GM18502 (cell line): Measurements from ENCODE around the gene CAMK1D.

Source experiments
- ATAC-seq: cut with Tn5 transposase; IDR thresholded peaks from one replicate; pipeline ENCODE4 v1.9.1; 2021; ENCODE audit warnings: mild to moderate bottlenecking; ENCODE audit not compliant: unreplicated experiment, poor library complexity

The CAMK1D gene

GRCh38 chr10:12822126-12822892 is 473.0 kb downstream of the CAMK1D start:
- no peak for ATAC-seq

GRCh38 chr10:12822893-12823170 is 473.5 kb downstream of the CAMK1D start:
- no peak for ATAC-seq

- no peak for ATAC-seq
These were observed 474.0 kb downstream of the CAMK1D start for GRCh38 chr10:12823328-12823727.

- no peak for ATAC-seq
These were observed 476.0 kb downstream of the CAMK1D start for GRCh38 chr10:12825260-12825849.

- no peak for ATAC-seq
These were observed 477.5 kb downstream of the CAMK1D start for GRCh38 chr10:12826800-12827372.

- ATAC-seq = no peak
These were observed 479.4 kb downstream of the CAMK1D start for GRCh38 chr10:12828736-12829135.

GRCh38 chr10:12829831-12830390 is 480.6 kb downstream of the CAMK1D start:
- ATAC-seq = no peak

GRCh38 chr10:12832096-12832495 is 482.7 kb downstream of the CAMK1D start:
- ATAC-seq = no peak

GRCh38 chr10:12833451-12833850 is 484.1 kb downstream of the CAMK1D start:
- ATAC-seq = no peak

GRCh38 chr10:12834116-12834665 is 484.8 kb downstream of the CAMK1D start:
- ATAC-seq = no peak

GRCh38 chr10:12834721-12835120 is 485.4 kb downstream of the CAMK1D start:
- ATAC-seq = no peak

- ATAC-seq = no peak
These were observed 486.4 kb downstream of the CAMK1D start for GRCh38 chr10:12835709-12836108.

- ATAC-seq = no peak
These were observed 489.0 kb downstream of the CAMK1D start for GRCh38 chr10:12838366-12838765.

GRCh38 chr10:12838995-12839927 is 489.9 kb downstream of the CAMK1D start:
- no peak for ATAC-seq

- ATAC-seq = no peak
These were observed 490.7 kb downstream of the CAMK1D start for GRCh38 chr10:12839941-12840611.

- no peak for ATAC-seq
These were observed 492.1 kb downstream of the CAMK1D start for GRCh38 chr10:12841426-12841825.

GRCh38 chr10:12841826-12842225 is 492.5 kb downstream of the CAMK1D start:
- ATAC-seq = no peak

GRCh38 chr10:12842310-12842709 is 493.0 kb downstream of the CAMK1D start:
- no peak for ATAC-seq

- no peak for ATAC-seq
These were observed 494.1 kb downstream of the CAMK1D start for GRCh38 chr10:12843296-12843945.
